GM21381 (cell line): Measurements from ENCODE around the gene STIM2.
"Not testable (repeated sequence)": the region's sequence is repeated elsewhere in the genome, so short reads cannot be mapped to it uniquely, and the experiment has no call there.

Experiments used
- ATAC-seq: cut with Tn5 transposase; IDR thresholded peaks from one replicate; pipeline ENCODE4 v1.9.1; 2021; ENCODE audit warnings: mild to moderate bottlenecking, moderate library complexity; ENCODE audit not compliant: unreplicated experiment

Gene STIM2

GRCh38 chr4:26860157-26860921 is at the start of gene STIM2:
TSS of gene STIM2 (plus strand) at chr4:26860841.
- ATAC-seq, result peak; percentile 59

- not testable (repeated sequence) for ATAC-seq
These were observed 49.1 kb upstream of the STIM2 start for GRCh38 chr4:26811571-26811970.

- no peak for ATAC-seq
These were observed 48.5 kb upstream of the STIM2 start for GRCh38 chr4:26812049-26812714.

GRCh38 chr4:26813698-26814097 is 46.9 kb upstream of the STIM2 start:
- ATAC-seq, result no peak

DNA sequence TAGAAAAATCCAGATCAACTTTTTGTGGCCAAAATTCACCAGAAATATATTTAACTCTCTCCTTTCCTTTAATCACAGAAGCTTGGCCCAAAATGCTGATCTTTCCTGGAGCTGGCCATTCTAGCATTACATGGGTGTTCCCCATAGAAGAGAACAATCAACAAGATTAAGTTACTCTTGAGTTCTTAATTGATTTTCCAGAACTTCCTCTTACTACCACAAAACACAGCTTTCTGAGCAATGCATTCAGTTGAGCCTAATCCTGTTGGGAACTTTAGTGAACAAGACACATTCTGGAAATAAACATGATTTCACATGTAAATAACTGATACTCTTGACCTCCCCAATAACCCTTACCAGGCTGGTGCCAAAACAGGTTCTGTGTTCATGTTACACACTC is 45.4 kb upstream of the STIM2 start:
- no peak for ATAC-seq

DNA sequence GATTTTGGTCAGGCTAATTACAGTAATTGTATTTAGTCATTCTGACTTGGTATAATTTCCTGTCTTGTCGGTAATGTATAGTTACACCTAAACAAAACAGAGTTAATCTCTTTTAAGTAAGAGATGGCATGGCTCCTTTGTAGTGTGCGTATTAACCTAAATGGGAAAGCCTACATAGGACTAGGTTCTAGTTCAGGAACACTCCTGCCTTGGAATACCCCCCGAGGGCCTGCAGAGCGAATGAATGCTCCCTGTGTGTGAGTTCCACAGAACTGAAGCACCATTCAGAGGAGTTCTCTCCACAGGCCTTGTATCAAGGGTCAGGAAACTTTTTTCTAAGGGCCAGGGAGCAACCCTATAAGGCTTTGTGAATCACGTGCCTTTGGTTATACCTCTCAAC is 44.9 kb upstream of the STIM2 start:
- ATAC-seq, result no peak

DNA sequence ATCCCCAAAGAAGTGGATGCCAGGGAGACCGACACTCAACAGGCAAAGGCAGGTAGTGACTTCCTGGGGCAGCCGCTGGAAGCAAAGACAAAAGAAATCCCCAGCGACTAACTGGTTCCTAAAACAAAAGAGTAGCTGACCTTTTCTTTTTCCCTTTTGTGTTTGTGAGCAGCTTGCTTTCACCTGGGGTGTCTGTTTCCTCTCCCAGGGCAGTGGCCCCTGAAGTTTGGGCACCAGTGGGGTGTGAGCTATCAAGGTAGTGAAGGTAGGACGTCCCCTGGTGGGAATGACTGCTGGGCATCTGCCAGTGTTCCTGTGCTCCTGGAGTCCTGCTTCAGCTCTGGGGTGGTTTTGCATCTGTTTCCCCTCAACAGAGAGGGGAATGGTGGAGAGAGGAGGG is 41.6 kb upstream of the STIM2 start:
- no peak for ATAC-seq

DNA sequence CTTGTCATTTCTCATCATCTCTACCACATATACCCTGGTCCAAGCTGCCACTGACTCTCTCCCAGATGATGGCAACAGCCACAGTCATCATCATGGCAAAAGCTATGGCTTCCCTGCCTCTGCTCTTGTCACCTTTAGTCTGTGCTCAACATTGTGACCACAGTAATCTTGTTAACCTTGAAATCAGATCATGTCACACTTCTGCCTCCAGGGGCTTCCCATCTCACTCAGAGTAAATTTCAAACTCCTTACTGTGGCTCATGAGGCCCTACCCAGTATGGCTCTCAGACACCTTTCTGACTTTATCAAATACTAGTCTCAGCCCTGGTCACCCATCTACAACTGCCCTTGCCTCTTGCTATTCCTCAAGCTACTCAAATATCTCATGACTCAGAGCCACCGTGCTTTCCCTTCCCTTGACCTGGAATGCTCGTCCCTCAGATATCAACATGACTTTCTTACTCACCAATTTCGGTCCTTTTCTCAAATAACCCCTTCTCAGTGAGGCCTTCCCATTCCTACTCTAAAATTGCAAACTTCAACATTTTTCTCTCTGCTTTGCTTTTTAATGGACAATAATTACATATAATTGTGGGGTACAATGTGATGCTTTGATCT is 41.1 kb upstream of the STIM2 start:
- ATAC-seq, result no peak

GRCh38 chr4:26820346-26820745 is 40.3 kb upstream of the STIM2 start:
- ATAC-seq, result no peak

GRCh38 chr4:26821031-26821430 is 39.6 kb upstream of the STIM2 start:
- ATAC-seq, result no peak

- no peak for ATAC-seq
These were observed 38.8 kb upstream of the STIM2 start for GRCh38 chr4:26821677-26822503.

DNA sequence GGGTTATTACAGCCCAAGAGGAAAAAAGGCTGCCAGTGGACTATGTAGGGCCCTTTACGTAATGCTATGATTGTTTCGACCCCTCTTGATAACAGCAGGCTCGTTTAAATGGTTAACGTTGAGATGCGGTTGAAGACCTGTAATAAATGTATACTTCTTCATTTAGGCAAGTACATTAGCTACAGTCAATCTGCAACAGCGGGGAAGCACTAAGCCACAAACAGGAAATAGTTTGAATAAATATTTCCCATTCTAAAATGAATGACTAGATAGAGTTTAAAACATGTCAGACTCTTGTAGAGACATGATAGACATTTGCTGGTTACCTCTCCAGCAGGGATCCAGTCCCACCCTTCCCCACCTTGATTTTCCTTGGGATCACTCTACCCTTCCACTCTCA is 38.1 kb upstream of the STIM2 start:
- ATAC-seq, result peak; percentile 50

DNA sequence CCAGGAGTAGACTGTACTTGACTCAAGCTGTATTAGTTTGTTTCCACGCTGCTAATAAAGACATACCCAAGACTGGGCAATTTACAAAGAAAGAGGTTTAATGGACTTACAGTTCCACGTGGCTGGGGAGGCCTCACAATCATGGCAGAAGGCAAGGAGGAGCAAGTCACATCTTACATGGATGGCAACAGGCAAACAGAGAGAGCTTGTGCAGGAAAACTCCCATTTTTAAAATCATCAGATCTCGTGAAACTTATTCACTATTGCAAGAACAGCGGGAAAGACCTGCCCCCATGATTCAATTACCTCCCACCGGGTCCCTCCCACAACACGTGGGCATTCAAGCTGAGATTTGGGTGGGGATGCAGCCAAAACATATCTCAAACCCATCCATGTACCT is 37.7 kb upstream of the STIM2 start:
- ATAC-seq, result not testable (repeated sequence)

- ATAC-seq, result no peak
These were observed 37.1 kb upstream of the STIM2 start for GRCh38 chr4:26823583-26823982.

- ATAC-seq, result no peak
These were observed 36.0 kb upstream of the STIM2 start for GRCh38 chr4:26824667-26825066.

DNA sequence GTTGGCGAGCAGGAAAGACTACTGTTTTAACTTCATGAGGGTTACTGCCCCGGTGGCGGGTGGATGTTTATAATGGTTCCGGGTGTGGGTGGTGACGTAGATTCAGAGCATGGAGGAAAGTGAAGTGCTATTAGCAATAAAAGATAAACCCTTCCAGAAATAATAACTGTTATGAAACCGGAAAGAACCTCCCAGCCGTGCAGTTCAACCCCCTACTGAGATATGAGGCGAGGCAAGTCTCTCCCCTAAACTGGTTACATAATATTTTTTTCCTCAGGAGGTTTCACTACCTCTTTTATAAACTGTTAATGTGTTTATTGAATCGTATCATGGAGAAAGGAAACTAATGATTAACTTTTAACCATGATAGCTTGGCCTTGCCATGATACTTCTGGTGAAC is 33.9 kb upstream of the STIM2 start:
- peak; percentile 86 for ATAC-seq

- not testable (repeated sequence) for ATAC-seq
These were observed 33.3 kb upstream of the STIM2 start for GRCh38 chr4:26827336-26827735.

DNA sequence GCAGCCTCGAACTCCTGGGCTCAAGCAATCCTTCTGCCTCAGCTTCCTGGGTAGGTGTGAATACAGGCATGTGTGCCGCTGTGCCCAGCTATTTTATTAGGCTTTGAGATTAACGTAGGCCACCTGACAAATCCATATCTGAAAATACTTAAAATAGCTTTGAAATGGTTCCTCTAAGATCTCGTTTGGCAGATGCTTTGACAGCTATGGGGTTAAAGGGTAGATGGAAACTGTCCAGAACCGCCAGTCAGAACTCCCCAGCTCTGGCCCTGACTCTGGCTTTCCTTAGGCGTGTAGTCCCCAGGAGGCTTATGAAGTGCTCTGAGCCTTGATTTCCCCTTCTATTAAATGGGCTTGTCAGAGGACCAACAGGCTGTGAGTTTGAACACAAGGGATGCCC is 32.8 kb upstream of the STIM2 start:
- no peak for ATAC-seq

GRCh38 chr4:26829018-26829417 is 31.6 kb upstream of the STIM2 start:
- ATAC-seq, result no peak

- ATAC-seq, result no peak
These were observed 30.6 kb upstream of the STIM2 start for GRCh38 chr4:26830033-26830432.

GRCh38 chr4:26830701-26831100 is 29.9 kb upstream of the STIM2 start:
- no peak for ATAC-seq
